ENCODE data around the gene CGN.

The CGN gene

GRCh38 chr1:151512801-151513625, 1.8 kb downstream of the CGN start:
- Histone ChIP-seq H3K4me3 (replicated peaks; ENCODE audit: low read depth, low read length) (no peak overlapping the region), H3K36me3 (ENCODE audit: control insufficient read depth, insufficient read depth, low read length) (no peaks in the 10 kb centered on the region), H3K27me3 (replicated peaks; ENCODE audit: control insufficient read depth, insufficient read depth, low read length) (no peaks in the 10 kb centered on the region)
- TF ChIP-seq CTCF (IDR thresholded peaks at IDR 0.05; ENCODE audit: insufficient read depth, low read length, poor library complexity, severe bottlenecking): no peak
- DNase-seq (ENCODE audit: extremely low read depth, insufficient read length): no peak

- H3K36me3 ChIP-seq (ENCODE audit: control insufficient read depth, insufficient read depth, low read length): no peaks in the 10 kb centered on the region
- no peak overlapping the region for H3K4me3 ChIP-seq (replicated peaks; ENCODE audit: low read depth, low read length)
- no peak for DNase-seq (ENCODE audit: extremely low read depth, insufficient read length)
- H3K27me3 ChIP-seq (replicated peaks; ENCODE audit: control insufficient read depth, insufficient read depth, low read length): no peaks in the 10 kb centered on the region
- TF ChIP-seq CTCF (IDR thresholded peaks at IDR 0.05; ENCODE audit: insufficient read depth, low read length, poor library complexity, severe bottlenecking): no peak
Observed at GRCh38 chr1:151513626-151514121, 2.5 kb downstream of the CGN start.

- H3K27me3 ChIP-seq (replicated peaks; ENCODE audit: control insufficient read depth, insufficient read depth, low read length): no peaks in the 10 kb centered on the region
- TF ChIP-seq CTCF (IDR thresholded peaks at IDR 0.05; ENCODE audit: insufficient read depth, low read length, poor library complexity, severe bottlenecking): no peak
- DNase-seq (ENCODE audit: extremely low read depth, insufficient read length): no peak
- no peaks in the 10 kb centered on the region for H3K36me3 ChIP-seq (ENCODE audit: control insufficient read depth, insufficient read depth, low read length)
- no peak overlapping the region for H3K4me3 ChIP-seq (replicated peaks; ENCODE audit: low read depth, low read length)
Observed at GRCh38 chr1:151514366-151514765, 3.2 kb downstream of the CGN start.

GRCh38 chr1:151515265-151515664, 4.1 kb downstream of the CGN start:
- no peak overlapping the region for H3K4me3 ChIP-seq (replicated peaks; ENCODE audit: low read depth, low read length)
- no peak for DNase-seq (ENCODE audit: extremely low read depth, insufficient read length)
- H3K36me3 ChIP-seq (ENCODE audit: control insufficient read depth, insufficient read depth, low read length): no peaks in the 10 kb centered on the region
- TF ChIP-seq CTCF (IDR thresholded peaks at IDR 0.05; ENCODE audit: insufficient read depth, low read length, poor library complexity, severe bottlenecking): no peak
- no peaks in the 10 kb centered on the region for H3K27me3 ChIP-seq (replicated peaks; ENCODE audit: control insufficient read depth, insufficient read depth, low read length)

GRCh38 chr1:151516031-151516511, 4.9 kb downstream of the CGN start:
- Histone ChIP-seq H3K36me3 (ENCODE audit: control insufficient read depth, insufficient read depth, low read length) (no peaks in the 10 kb centered on the region), H3K4me3 (replicated peaks; ENCODE audit: low read depth, low read length) (no peak overlapping the region), H3K27me3 (replicated peaks; ENCODE audit: control insufficient read depth, insufficient read depth, low read length) (no peaks in the 10 kb centered on the region)
- DNase-seq (ENCODE audit: extremely low read depth, insufficient read length): no peak
- no peak for TF ChIP-seq CTCF (IDR thresholded peaks at IDR 0.05; ENCODE audit: insufficient read depth, low read length, poor library complexity, severe bottlenecking)

Data from GM06990 (cell line).